Neural cell (in vitro differentiated cells): Measurements from ENCODE around the gene HIVEP3.

Experiments
- EZH2 ChIP-seq: fragments of 200-600, 300-800 bp; shearing (Covaris generic), sonication (generic); IDR thresholded peaks from 2 replicates; pipeline ENCODE4 v1.6.1; 2014; ENCODE audit warnings: antibody characterized with exemption, low read length, borderline replicate concordance, mild to moderate bottlenecking; ENCODE audit not compliant: insufficient read depth, poor library complexity, severe bottlenecking
- TAF1 ChIP-seq: IDR thresholded peaks from 2 replicates; pipeline ENCODE4 v1.6.1; 2012; ENCODE audit warnings: low read depth
- TF ChIP-seq, protein P1 (sequence below): fragments of 450-650 bp; IDR thresholded peaks from 2 replicates; pipeline ENCODE4 v1.5.1; 2014; ENCODE audit warnings: antibody characterized with exemption, mild to moderate bottlenecking, moderate library complexity; ENCODE audit not compliant: poor library complexity, severe bottlenecking

DNA sequence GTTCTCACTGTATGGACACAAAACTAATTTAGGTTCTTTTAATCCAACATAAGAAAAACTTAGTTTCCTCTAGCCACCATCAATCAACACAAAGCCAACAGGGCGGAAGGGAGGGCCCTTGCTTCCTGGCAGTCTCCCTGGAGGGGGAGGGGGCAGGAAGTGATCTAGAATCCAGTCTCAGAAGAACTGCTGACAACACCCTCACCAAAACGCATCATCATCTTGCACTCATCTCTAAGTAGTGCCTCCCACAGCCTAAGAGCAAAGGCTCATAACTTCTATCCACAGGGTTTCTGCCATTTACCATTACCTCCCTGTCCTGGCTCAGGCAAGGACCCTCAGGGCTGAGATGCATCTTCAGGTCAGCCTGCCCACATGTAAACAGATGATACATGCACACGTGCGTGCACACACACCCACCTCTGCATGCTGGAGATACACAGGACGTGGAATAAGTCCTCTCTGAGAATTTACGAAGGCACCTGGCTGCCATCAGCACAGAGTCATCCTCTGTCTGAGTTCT is 20.5 kb downstream of the HIVEP3 start:
- TF ChIP-seq, protein P1, sequence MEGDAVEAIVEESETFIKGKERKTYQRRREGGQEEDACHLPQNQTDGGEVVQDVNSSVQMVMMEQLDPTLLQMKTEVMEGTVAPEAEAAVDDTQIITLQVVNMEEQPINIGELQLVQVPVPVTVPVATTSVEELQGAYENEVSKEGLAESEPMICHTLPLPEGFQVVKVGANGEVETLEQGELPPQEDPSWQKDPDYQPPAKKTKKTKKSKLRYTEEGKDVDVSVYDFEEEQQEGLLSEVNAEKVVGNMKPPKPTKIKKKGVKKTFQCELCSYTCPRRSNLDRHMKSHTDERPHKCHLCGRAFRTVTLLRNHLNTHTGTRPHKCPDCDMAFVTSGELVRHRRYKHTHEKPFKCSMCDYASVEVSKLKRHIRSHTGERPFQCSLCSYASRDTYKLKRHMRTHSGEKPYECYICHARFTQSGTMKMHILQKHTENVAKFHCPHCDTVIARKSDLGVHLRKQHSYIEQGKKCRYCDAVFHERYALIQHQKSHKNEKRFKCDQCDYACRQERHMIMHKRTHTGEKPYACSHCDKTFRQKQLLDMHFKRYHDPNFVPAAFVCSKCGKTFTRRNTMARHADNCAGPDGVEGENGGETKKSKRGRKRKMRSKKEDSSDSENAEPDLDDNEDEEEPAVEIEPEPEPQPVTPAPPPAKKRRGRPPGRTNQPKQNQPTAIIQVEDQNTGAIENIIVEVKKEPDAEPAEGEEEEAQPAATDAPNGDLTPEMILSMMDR: no peak
- TF ChIP-seq EZH2 (no peak), TAF1 (no peak)
